PFSK-1 (cell line): ENCODE measurements around the gene USP19.

Source experiments
- POLR2AphosphoS5 ChIP-seq: IDR thresholded peaks from 2 replicates; pipeline ENCODE4 v1.6.1; 2012; ENCODE audit warnings: low read depth, mild to moderate bottlenecking, control low read depth, low read length, moderate library complexity
- REST ChIP-seq, 2 experiments: IDR thresholded peaks; 2 replicates each; pipeline versions ENCODE4 v1.6.1 to v1.8.0; 2011 to 2012; ENCODE audit warnings: low read depth in 2 of 2, low read length in 2 of 2, control low read depth in 1 of 2, inconsistent platforms in 1 of 2, mild to moderate bottlenecking in 1 of 2, moderate library complexity in 1 of 2; ENCODE audit not compliant: insufficient read depth in 1 of 2

GRCh38 chr3:49119036-49119435 is 1.6 kb downstream of the USP19 start:
- no peak for TF ChIP-seq POLR2AphosphoS5
- no peak for TF ChIP-seq REST (IDR thresholded peaks at IDR 0.05; ENCODE audit: insufficient read depth in 1 of 2, low read depth in 2 of 2, low read length in 2 of 2)
